Renal pelvis (tissue), 4 donors: ENCODE results near the gene ERBIN. TPM values are rescaled to one million over a fixed set of nuclear protein-coding genes. Genes with fewer than 3 reads are reported as not detected.
"Not testable (repeated sequence)": the region's sequence is repeated elsewhere in the genome, so short reads cannot be mapped to it uniquely, and the experiment has no call there.

Experiments
- DNase-seq: peaks from one replicate; pipeline ENCODE4 v3.0.0-alpha.2; 2013
- polyA plus RNA-seq, 3 donors: library from polyadenylated mRNA; unstranded; fragments of 120-200 nt; gene quantifications; one replicate each; pipeline ENCODE4 v1.2.1, GENCODE V29; 2013; ENCODE audit not compliant: insufficient read length in 3 of 3

The ERBIN gene
- polyA plus RNA-seq, 3 donors: 89.0 to 105 (median 96.6) TPM

GRCh38 chr5:65955746-65956145 is 29.4 kb downstream of the ERBIN start:
- DNase-seq: no peak

GRCh38 chr5:65957703-65958102 is 31.3 kb downstream of the ERBIN start:
- DNase-seq: not testable (repeated sequence)

- no peak for DNase-seq
These were observed 35.3 kb downstream of the ERBIN start for GRCh38 chr5:65961633-65962032.

- DNase-seq: no peak
These were observed 41.1 kb downstream of the ERBIN start for GRCh38 chr5:65967288-65968066.

GRCh38 chr5:65969539-65970393 is 43.4 kb downstream of the ERBIN start:
- no peak for DNase-seq

GRCh38 chr5:65970481-65971367 is 44.3 kb downstream of the ERBIN start:
- DNase-seq: no peak

GRCh38 chr5:65971643-65972042 is 45.3 kb downstream of the ERBIN start:
- no peak for DNase-seq

GRCh38 chr5:65972896-65973295 is 46.5 kb downstream of the ERBIN start:
- not testable (repeated sequence) for DNase-seq

GRCh38 chr5:65978251-65978650 is 51.9 kb downstream of the ERBIN start:
- no peak for DNase-seq

GRCh38 chr5:65981548-65981947 is 55.2 kb downstream of the ERBIN start:
- DNase-seq: no peak

- no peak for DNase-seq
These were observed 55.7 kb downstream of the ERBIN start for GRCh38 chr5:65981969-65982619.

GRCh38 chr5:65982635-65983034 is 56.3 kb downstream of the ERBIN start:
- no peak for DNase-seq

- no peak for DNase-seq
These were observed 57.9 kb downstream of the ERBIN start for GRCh38 chr5:65984098-65984885.

GRCh38 chr5:65986050-65986451 is 59.7 kb downstream of the ERBIN start:
- DNase-seq: peak; percentile 62

- peak; percentile 22 for DNase-seq
These were observed 60.4 kb downstream of the ERBIN start for GRCh38 chr5:65986796-65987195.

GRCh38 chr5:65987982-65988381 is 61.6 kb downstream of the ERBIN start:
- no peak for DNase-seq

- DNase-seq: no peak
These were observed 62.8 kb downstream of the ERBIN start for GRCh38 chr5:65989158-65989557.

- DNase-seq: no peak
These were observed 66.3 kb downstream of the ERBIN start for GRCh38 chr5:65992630-65993029.

- no peak for DNase-seq
These were observed 67.9 kb downstream of the ERBIN start for GRCh38 chr5:65994117-65994786.
